Natural killer cell (primary cell): Measurements from ENCODE around the gene GC. TPM values are rescaled to one million over a fixed set of nuclear protein-coding genes. Genes with fewer than 3 reads are reported as not detected.

ENCODE experiments used
- ATAC-seq, 3 donors: fragments of 150-1000 bp in 2 of 3; fragments of 200-7000 bp in 1 of 3; cut with Tn5 transposase; 1 replicate in 1 of 3; 2 replicates in 2 of 3; pipeline ENCODE4 v1.10.0; 2021; ENCODE audit warnings: mild to moderate bottlenecking in 2 of 3, moderate library complexity in 2 of 3
- DNase-seq, 2 donors: peaks; one replicate each; pipeline versions ENCODE4 v3.0.0 to v3.0.0-alpha.2; 2013 to 2021; ENCODE audit warnings: mixed read lengths in 1 of 2
- H3K27ac ChIP-seq: one replicate; pipeline ENCODE4 v1.5.1; 2013; ENCODE audit warnings: mild to moderate bottlenecking, low read length
- H3K27me3 ChIP-seq: one replicate; pipeline ENCODE4 v1.6.1; 2013; ENCODE audit warnings: low read length; ENCODE audit not compliant: control insufficient read depth, insufficient read depth
- H3K36me3 ChIP-seq: one replicate; pipeline ENCODE4 v1.6.1; 2013; ENCODE audit warnings: low read length; ENCODE audit not compliant: control insufficient read depth, insufficient read depth
- H3K4me1 ChIP-seq: one replicate; pipeline ENCODE4 v1.6.1; 2013; ENCODE audit warnings: low read length; ENCODE audit not compliant: control insufficient read depth, insufficient read depth
- H3K4me3 ChIP-seq: one replicate; pipeline ENCODE4 v1.5.1; 2013; ENCODE audit warnings: low read length
- H3K9me3 ChIP-seq: one replicate; pipeline ENCODE4 v1.6.1; 2013; ENCODE audit warnings: low read length; ENCODE audit not compliant: control insufficient read depth, insufficient read depth
- H3K27ac Mint-ChIP-seq, 2 donors: one replicate each; pipeline ENCODE4 v1.8.0; 2022; ENCODE audit warnings: mild to moderate bottlenecking in 2 of 2, mixed read lengths in 2 of 2, moderate library complexity in 1 of 2
- H3K27me3 Mint-ChIP-seq, 2 donors: one replicate each; pipeline ENCODE4 v1.8.0; 2022; ENCODE audit warnings: low read depth in 2 of 2, mixed read lengths in 2 of 2
- H3K36me3 Mint-ChIP-seq: one replicate; pipeline ENCODE4 v1.8.0; 2022; ENCODE audit warnings: mixed read lengths
- H3K4me1 Mint-ChIP-seq, 2 donors: one replicate each; pipeline ENCODE4 v1.8.0; 2022; ENCODE audit warnings: mixed read lengths in 2 of 2
- H3K4me3 Mint-ChIP-seq: one replicate; pipeline ENCODE4 v1.8.0; 2022; ENCODE audit warnings: mild to moderate bottlenecking, moderate library complexity, mixed read lengths
- H3K9me3 Mint-ChIP-seq, 2 donors: one replicate each; pipeline ENCODE4 v1.8.0; 2022; ENCODE audit warnings: mixed read lengths in 2 of 2
- CTCF ChIP-seq: fragments of 200-600 bp; IDR thresholded peaks from one replicate; pipeline ENCODE4 v1.8.0; 2022; ENCODE audit warnings: antibody characterized with exemption
- WGBS: methylation state at CpG from one replicate; pipeline ENCODE4 v1.1.7; 2013; ENCODE audit warnings: missing lambda C conversion rate; ENCODE audit not compliant: insufficient coverage; 5-methylcytosine and 5-hydroxymethylcytosine counted together
- intact Hi-C: fragments of 100-400 bp; cut with micrococcal nuclease; formaldehyde crosslinking; loops from one replicate; pipeline ENCODE4 v1.14.2; 2022
- total RNA-seq, 4 donors: library from RNA; stranded (reverse); fragments of 120-200 nt in 1 of 4; gene quantifications; one replicate each; pipeline versions ENCODE4 v1.2.3 to v1.2.4, GENCODE V29; 2013 to 2022

Gene GC
- total RNA-seq, 3 donors from 2014 or later (not counting 1 experiment from before 2014, with no cell fraction given) = not detected

- Mint-ChIP-seq H3K27ac (no peak overlapping the region), H3K36me3 (no peaks in the 10 kb centered on the region), H3K9me3 (no peaks in the 10 kb centered on the region), H3K4me3 (no peak overlapping the region), H3K27me3 (peaks cover 2 to 26% of the 10 kb centered on the region in 2 donors), H3K4me1 (no peaks in the 10 kb centered on the region)
- TF ChIP-seq CTCF = no peak
- no peaks in the 10 kb centered on the region for H3K9me3 ChIP-seq
- intact Hi-C loops = loop anchor here (2.0 to 5.0 kb wide), 2 partner anchors 661 to 825 kb away; no protein-coding TSS in a partner anchor
- DNase-seq (no peak), ATAC-seq (no peak)
- H3K27ac ChIP-seq = no peak overlapping the region
- no peaks in the 10 kb centered on the region for H3K27me3 ChIP-seq
- 90% methylated on average over 3 of the region's 3 CpGs for WGBS
- H3K4me3 ChIP-seq = no peak overlapping the region
- H3K4me1 ChIP-seq = no peaks in the 10 kb centered on the region
- H3K36me3 ChIP-seq = no peaks in the 10 kb centered on the region
Observed at GRCh38 chr4:71711985-71712348, 71.9 kb downstream of the GC start.

DNA sequence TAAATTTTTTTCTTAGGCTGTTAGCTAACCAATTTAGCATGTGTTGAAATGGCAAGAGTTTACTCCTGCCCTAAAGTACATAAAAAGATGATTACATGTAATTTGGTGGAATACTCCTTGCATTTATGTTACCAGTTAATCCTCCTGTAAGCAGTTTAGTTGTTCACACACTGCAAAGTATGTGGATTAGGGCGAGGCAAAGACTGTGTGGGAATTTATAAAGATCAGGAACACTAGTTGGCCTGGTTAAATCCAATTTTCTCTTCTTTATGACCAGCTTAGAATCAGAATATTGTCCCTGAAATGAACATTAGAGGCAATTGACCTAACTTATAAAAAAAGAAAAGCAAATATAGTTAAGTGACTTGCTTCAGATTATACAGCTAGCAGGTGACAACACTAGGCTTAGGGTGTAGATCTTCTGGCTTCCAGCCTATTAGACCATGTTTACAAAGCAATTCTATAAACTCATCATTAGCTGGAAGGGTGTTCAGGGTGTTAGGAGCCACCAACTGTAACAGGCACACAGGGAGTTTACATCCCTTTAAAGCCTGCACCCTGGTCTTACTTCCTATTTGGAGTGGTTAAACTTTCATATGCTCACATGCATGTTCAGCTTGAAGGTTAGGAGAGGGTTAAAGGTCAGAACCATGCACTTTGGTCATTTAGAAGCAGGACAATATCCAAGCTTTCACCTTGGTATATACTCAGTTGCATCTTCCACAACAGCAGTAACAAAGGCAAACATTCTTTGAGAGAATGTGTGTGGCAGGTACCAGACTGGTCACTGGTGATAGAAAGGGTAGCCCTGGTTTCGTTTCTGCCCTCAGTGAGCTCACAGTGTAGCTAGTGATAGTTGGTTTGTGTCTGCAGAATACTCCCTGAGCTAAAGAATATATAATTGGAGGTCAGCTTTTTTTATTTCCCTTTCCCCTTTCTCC, 72.6 kb downstream of the GC start:
- Histone ChIP-seq H3K27ac (no peak overlapping the region), H3K27me3 (no peaks in the 10 kb centered on the region), H3K4me1 (no peaks in the 10 kb centered on the region), H3K36me3 (no peaks in the 10 kb centered on the region), H3K9me3 (no peaks in the 10 kb centered on the region), H3K4me3 (no peak overlapping the region)
- WGBS = 83% methylated on average over 1 of the region's 2 CpGs
- ATAC-seq (no peak), DNase-seq (no peak)
- no peak for TF ChIP-seq CTCF
- intact Hi-C loops = loop anchor here (5.0 kb wide), 1 partner anchor 824 kb away; no protein-coding TSS in a partner anchor
- H3K36me3 Mint-ChIP-seq = no peaks in the 10 kb centered on the region
- no peak overlapping the region for H3K27ac Mint-ChIP-seq
- no peaks in the 10 kb centered on the region for H3K9me3 Mint-ChIP-seq
- H3K4me1 Mint-ChIP-seq = no peaks in the 10 kb centered on the region
- peaks cover 4 to 27% of the 10 kb centered on the region in 2 donors for H3K27me3 Mint-ChIP-seq
- no peak overlapping the region for H3K4me3 Mint-ChIP-seq

DNA sequence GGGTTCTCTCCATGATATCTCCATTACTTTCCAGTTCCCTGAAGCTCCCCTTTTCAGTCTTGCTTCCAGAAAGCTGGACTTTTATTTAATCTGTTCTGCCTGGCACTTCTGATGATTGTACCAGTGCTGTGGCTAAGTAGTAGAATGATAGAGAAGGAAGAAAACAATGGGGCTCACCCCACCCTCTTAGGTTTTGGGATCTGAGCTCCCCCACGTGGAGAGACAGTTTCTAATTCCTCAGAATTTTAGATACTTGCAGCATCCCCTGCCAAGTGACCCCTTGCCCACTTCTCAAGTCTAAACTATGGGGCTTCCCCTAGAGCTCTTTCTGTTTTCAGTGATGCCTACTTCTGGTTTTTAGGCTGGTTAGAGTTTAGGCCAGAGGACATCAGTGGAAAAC, 73.9 kb downstream of the GC start:
- Histone ChIP-seq H3K4me3 (no peak overlapping the region), H3K4me1 (no peaks in the 10 kb centered on the region), H3K36me3 (no peaks in the 10 kb centered on the region), H3K27me3 (no peaks in the 10 kb centered on the region), H3K27ac (no peak overlapping the region), H3K9me3 (no peaks in the 10 kb centered on the region)
- ATAC-seq (no peak), DNase-seq (no peak)
- Mint-ChIP-seq H3K36me3 (no peaks in the 10 kb centered on the region), H3K4me3 (no peak overlapping the region), H3K27ac (no peak overlapping the region), H3K9me3 (no peaks in the 10 kb centered on the region), H3K4me1 (no peaks in the 10 kb centered on the region), H3K27me3 (peaks cover 4 to 40% of the 10 kb centered on the region in 2 donors)
- intact Hi-C loops = loop anchor here (5.0 kb wide), 1 partner anchor 823 kb away; no protein-coding TSS in a partner anchor
- 25% methylated on average over 1 of the region's 1 CpG for WGBS
- TF ChIP-seq CTCF = no peak
